ENCODE results near the gene TSC2.

DNA sequence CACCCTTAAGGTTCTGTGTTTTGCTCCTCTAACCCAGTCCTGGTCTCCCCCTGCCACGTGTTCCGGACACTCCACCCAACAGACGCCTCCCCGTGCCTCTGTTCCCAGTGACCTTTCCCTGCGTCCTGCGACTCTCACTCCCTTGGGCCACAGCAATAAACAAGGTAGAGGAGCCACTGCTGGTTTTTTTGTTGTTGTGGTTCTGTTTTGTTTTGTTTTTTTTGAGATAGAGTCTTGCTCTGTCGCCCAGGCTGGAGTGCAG is 31.9 kb upstream of the TSC2 start:
- no peak for TF ChIP-seq ZFX (IDR thresholded peaks at IDR 0.05; ENCODE audit: borderline replicate concordance)
- TF ChIP-seq, protein P1, sequence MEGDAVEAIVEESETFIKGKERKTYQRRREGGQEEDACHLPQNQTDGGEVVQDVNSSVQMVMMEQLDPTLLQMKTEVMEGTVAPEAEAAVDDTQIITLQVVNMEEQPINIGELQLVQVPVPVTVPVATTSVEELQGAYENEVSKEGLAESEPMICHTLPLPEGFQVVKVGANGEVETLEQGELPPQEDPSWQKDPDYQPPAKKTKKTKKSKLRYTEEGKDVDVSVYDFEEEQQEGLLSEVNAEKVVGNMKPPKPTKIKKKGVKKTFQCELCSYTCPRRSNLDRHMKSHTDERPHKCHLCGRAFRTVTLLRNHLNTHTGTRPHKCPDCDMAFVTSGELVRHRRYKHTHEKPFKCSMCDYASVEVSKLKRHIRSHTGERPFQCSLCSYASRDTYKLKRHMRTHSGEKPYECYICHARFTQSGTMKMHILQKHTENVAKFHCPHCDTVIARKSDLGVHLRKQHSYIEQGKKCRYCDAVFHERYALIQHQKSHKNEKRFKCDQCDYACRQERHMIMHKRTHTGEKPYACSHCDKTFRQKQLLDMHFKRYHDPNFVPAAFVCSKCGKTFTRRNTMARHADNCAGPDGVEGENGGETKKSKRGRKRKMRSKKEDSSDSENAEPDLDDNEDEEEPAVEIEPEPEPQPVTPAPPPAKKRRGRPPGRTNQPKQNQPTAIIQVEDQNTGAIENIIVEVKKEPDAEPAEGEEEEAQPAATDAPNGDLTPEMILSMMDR (IDR thresholded peaks at IDR 0.05) = no peak

All from 22Rv1 (cell line).